SK-N-MC (cell line): ENCODE results near the gene ZNF8.
A peak's percentile ranks its signal among the peaks of the same experiment; 100 is the strongest.

Experiments
- EZH2 ChIP-seq: fragments of 200-600 bp; sonication (generic); IDR thresholded peaks from one replicate; pipeline ENCODE4 v1.6.1; 2017; ENCODE audit warnings: antibody characterized with exemption
- FOXP2 ChIP-seq: optimal IDR thresholded peaks from 2 replicates; pipeline ENCODE3; 2011; ENCODE audit warnings: mild to moderate bottlenecking, moderate library complexity; ENCODE audit not compliant: insufficient read depth; ENCODE audit errors: extremely low read length, control extremely low read depth

- TF ChIP-seq FOXP2: peak; percentile 83
- no peak for TF ChIP-seq EZH2
Observed at GRCh38 chr19:58278541-58279041, at the start of gene ZNF8.
